DOHH2 (cell line): ENCODE results near the gene CUEDC1.

Experiments used
- H3F3A ChIP-seq: fragments of 200-600 bp; sonication (generic), shearing (Covaris generic); 2 replicates; pipeline ENCODE4 v1.6.0; 2016; ENCODE audit warnings: antibody characterized with exemption, mild to moderate bottlenecking; ENCODE audit not compliant: control insufficient read depth, insufficient read depth
- H3K27ac ChIP-seq: fragments of 200-600 bp; sonication (generic); 2 replicates; pipeline ENCODE4 v1.5.1; 2014; ENCODE audit warnings: low read depth, mild to moderate bottlenecking, low read length, moderate library complexity
- H3K27me3 ChIP-seq: fragments of 200-600 bp; sonication (generic); 2 replicates; pipeline ENCODE4 v1.6.1; 2014; ENCODE audit warnings: mild to moderate bottlenecking, low read length, mixed read lengths; ENCODE audit not compliant: control insufficient read depth
- H3K36me3 ChIP-seq: fragments of 200-600 bp; sonication (generic); 2 replicates; pipeline ENCODE4 v1.6.1; 2014; ENCODE audit warnings: mild to moderate bottlenecking, low read length, moderate library complexity, mixed read lengths; ENCODE audit not compliant: control insufficient read depth
- H3K4me1 ChIP-seq: fragments of 200-600 bp; sonication (generic); 2 replicates; pipeline ENCODE4 v1.6.1; 2014; ENCODE audit warnings: mild to moderate bottlenecking, low read length, mixed read lengths; ENCODE audit not compliant: control insufficient read depth
- H3K4me2 ChIP-seq: fragments of 200-600 bp; sonication (generic); 2 replicates; pipeline ENCODE4 v1.6.0; 2014; ENCODE audit warnings: mild to moderate bottlenecking, low read length, moderate library complexity
- H3K4me3 ChIP-seq: fragments of 200-600 bp; sonication (generic); 2 replicates; pipeline ENCODE4 v1.5.1; 2014; ENCODE audit warnings: mild to moderate bottlenecking, low read length, mixed read lengths
- H3K79me2 ChIP-seq: fragments of 200-600 bp; sonication (generic); 2 replicates; pipeline ENCODE4 v1.6.1; 2014; ENCODE audit warnings: mild to moderate bottlenecking, low read length, mixed read lengths; ENCODE audit not compliant: control insufficient read depth
- H3K9me2 ChIP-seq: fragments of 200-600 bp; sonication (generic); replicated peaks from 2 replicates; pipeline ENCODE4 v1.6.1; 2014; ENCODE audit warnings: mild to moderate bottlenecking, low read length, mixed read lengths; ENCODE audit not compliant: control insufficient read depth
- H3K9me3 ChIP-seq: fragments of 200-600 bp; sonication (generic); 2 replicates; pipeline ENCODE4 v1.6.1; 2014; ENCODE audit warnings: antibody characterized with exemption, low read length, mixed read lengths; ENCODE audit not compliant: control insufficient read depth, insufficient read depth
- H4K20me1 ChIP-seq: fragments of 200-600 bp; sonication (generic); 2 replicates; pipeline ENCODE4 v1.6.0; 2014; ENCODE audit warnings: low read depth, mild to moderate bottlenecking, antibody characterized with exemption, low read length, moderate library complexity; ENCODE audit not compliant: control insufficient read depth, insufficient read depth
- CTCF ChIP-seq: fragments of 200-600 bp; sonication (generic); IDR thresholded peaks from one replicate; pipeline ENCODE4 v1.5.1; 2014; ENCODE audit warnings: antibody characterized with exemption, mild to moderate bottlenecking, low read depth, low read length; ENCODE audit not compliant: poor library complexity, severe bottlenecking
- EZH2phosphoT487 ChIP-seq: fragments of 200-600 bp; sonication (generic); IDR thresholded peaks from 2 replicates; pipeline ENCODE4 v1.6.1; 2017; ENCODE audit warnings: borderline replicate concordance, mild to moderate bottlenecking, antibody characterized with exemption, low read length, moderate library complexity, mixed read lengths

The CUEDC1 gene

DNA sequence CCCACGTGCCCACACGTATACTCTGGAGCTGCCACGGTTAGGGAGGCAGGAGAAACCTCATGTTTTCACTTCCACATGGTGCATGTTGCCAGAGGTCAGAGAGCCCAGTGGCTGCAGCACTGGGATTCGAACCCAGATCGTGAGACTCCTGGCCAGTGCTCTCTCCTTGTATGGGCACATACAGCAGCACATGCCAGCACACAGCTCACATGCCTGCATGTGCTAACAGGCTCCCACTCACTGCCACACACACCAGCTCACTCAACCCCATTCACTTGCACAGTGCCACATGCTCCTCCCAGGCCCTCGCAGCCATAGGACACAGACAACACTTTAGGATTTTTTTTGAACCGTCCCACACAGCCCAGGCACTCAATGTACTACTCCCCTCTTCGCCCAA, 55.8 kb downstream of the CUEDC1 start:
- no peak overlapping the region for H3K27ac ChIP-seq
- no peak overlapping the region for H3K4me3 ChIP-seq
- TF ChIP-seq EZH2phosphoT487, result no peak
- no peak for TF ChIP-seq CTCF
- H3K4me2 ChIP-seq, result no peak overlapping the region
- H3K9me2 ChIP-seq, result no peaks in the 10 kb centered on the region
- H3K79me2 ChIP-seq, result no peaks in the 10 kb centered on the region
- no peaks in the 10 kb centered on the region for H3F3A ChIP-seq
- H3K4me1 ChIP-seq, result peaks cover 19% of the 10 kb centered on the region
- H3K36me3 ChIP-seq, result no peaks in the 10 kb centered on the region
- no peaks in the 10 kb centered on the region for H3K9me3 ChIP-seq
- no peaks in the 10 kb centered on the region for H4K20me1 ChIP-seq
- H3K27me3 ChIP-seq, result peaks cover 17% of the 10 kb centered on the region; the same call in 1 of the 2 replicates

DNA sequence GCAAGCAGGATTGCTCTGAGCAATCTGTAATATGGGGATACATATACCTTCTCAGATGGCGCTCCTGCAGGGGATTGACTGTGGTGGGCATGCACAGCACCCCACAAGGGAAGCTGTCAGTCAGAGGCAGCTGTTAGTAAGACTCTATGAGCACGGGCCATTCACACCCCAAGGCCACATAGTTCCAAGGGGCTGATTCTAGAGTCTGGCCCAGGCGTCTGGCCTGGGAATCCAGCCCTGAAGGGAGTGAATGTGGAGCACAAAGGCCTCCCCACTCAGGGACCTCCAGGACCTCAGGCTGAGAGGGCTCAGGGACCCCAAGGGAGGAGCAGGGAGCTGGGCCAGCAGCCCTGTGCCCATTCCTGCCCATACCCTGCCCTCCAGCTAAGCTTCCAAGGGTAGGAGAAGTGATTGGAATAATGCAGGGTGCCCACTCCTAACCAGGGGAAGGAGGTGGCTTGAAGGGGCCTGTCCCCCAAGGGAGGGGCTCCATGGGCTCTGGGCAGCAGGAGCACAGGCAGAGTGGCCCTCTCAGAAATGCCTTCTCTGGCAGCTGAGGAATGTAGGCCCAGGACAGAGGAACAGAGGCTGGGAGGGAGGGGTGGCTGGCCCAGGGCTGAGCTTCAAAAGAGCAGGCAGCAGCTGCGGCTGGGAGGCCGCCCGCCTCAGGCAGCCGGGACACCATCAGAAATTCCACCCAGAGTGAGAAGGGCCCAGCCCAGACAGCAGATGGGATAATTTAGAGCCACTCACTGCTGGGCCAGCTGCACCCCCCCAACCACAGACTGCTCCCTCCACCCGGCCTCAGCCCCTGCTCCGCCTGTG, 56.5 kb downstream of the CUEDC1 start:
- TF ChIP-seq CTCF (no peak), EZH2phosphoT487 (no peak)
- no peak overlapping the region for H3K27ac ChIP-seq

GRCh38 chr17:57895382-57896060, 59.7 kb downstream of the CUEDC1 start:
- H3K4me2 ChIP-seq, result no peak overlapping the region
- H3K4me3 ChIP-seq, result no peak overlapping the region
- H3F3A ChIP-seq, result no peaks in the 10 kb centered on the region
- no peak overlapping the region for H3K27ac ChIP-seq
- peaks cover 5% of the 10 kb centered on the region; the same call in 1 of the 2 replicates for H4K20me1 ChIP-seq
- no peaks in the 10 kb centered on the region for H3K79me2 ChIP-seq
- H3K9me2 ChIP-seq, result no peaks in the 10 kb centered on the region
- no peaks in the 10 kb centered on the region for H3K36me3 ChIP-seq
- H3K27me3 ChIP-seq, result peaks cover 19% of the 10 kb centered on the region
- H3K9me3 ChIP-seq, result no peaks in the 10 kb centered on the region
- no peak for TF ChIP-seq EZH2phosphoT487
- no peak for TF ChIP-seq CTCF
- H3K4me1 ChIP-seq, result no peaks in the 10 kb centered on the region

More for the DNA sequence above, 56.5 kb downstream of the CUEDC1 start:
- Histone ChIP-seq H3K4me2 (no peak overlapping the region), H4K20me1 (no peaks in the 10 kb centered on the region), H3K79me2 (no peaks in the 10 kb centered on the region), H3K4me1 (peaks cover 18% of the 10 kb centered on the region), H3K27me3 (peaks cover 17% of the 10 kb centered on the region; the same call in 1 of the 2 replicates), H3K9me3 (no peaks in the 10 kb centered on the region), H3F3A (no peaks in the 10 kb centered on the region), H3K9me2 (no peaks in the 10 kb centered on the region), H3K36me3 (no peaks in the 10 kb centered on the region), H3K4me3 (no peak overlapping the region)
